MM.1S (cell line): ENCODE measurements around the gene EED.

Experiments used
- CTCF ChIP-seq: fragments of 300-600 bp; sonication (generic); IDR thresholded peaks from 2 replicates; pipeline ENCODE4 v1.5.1; 2016; ENCODE audit warnings: antibody characterized with exemption, low read length, mixed read lengths
- EZH2 ChIP-seq: fragments of 300-600 bp; sonication (generic); optimal IDR thresholded peaks from 2 replicates; pipeline ENCODE3; 2017; ENCODE audit warnings: low read depth, mild to moderate bottlenecking, antibody characterized with exemption, low read length, mixed read lengths

GRCh38 chr11:86209806-86210657 lies 34.5 kb upstream of the EED start:
- TF ChIP-seq CTCF (no peak), EZH2 (no peak)
